Measurements from ENCODE around the gene C11orf42. TPM values are rescaled to one million over a fixed set of nuclear protein-coding genes. Genes with fewer than 3 reads are reported as not detected.

C11orf42 gene
- total RNA-seq = not detected
- long read RNA-seq, partial matches to known transcripts = 0 of 1 reads
- long read RNA-seq, other reads (novel, unspliced or antisense) = 1 of 1 reads

DNA sequence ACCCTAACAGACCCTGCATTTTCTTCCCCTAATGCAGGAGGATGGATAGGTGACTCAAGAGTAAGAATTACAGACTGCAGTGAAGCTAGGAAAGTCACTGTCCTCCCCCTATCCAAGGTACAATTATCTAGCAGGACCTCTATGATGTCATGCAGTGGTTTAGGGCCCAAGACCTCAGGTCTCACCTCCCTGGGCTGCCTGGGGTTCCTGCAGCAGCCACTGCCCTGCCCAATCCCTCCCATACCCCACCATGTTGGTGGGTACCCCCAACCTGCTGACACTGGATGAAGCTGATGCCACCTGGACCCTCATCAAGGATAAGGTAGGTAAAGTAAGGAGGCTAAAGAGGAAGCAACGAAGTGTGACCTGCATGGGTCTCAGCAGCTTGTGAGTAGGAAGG lies at the start of gene C11orf42:
Gene C11orf42 (plus strand): TSS at position 192 of the 400 bp plus-strand sequence. CDS start 59 bp downstream, at position 251.
- ATAC-seq (no peak), DNase-seq (no peak)
- intact Hi-C loops (cut with micrococcal nuclease) = no loop called here

- intact Hi-C loops (cut with micrococcal nuclease) = no loop called here
- DNase-seq = no peak
- no peak for ATAC-seq
Measured at GRCh38 chr11:6156628-6157359, 48.6 kb upstream of the C11orf42 start.

DNA sequence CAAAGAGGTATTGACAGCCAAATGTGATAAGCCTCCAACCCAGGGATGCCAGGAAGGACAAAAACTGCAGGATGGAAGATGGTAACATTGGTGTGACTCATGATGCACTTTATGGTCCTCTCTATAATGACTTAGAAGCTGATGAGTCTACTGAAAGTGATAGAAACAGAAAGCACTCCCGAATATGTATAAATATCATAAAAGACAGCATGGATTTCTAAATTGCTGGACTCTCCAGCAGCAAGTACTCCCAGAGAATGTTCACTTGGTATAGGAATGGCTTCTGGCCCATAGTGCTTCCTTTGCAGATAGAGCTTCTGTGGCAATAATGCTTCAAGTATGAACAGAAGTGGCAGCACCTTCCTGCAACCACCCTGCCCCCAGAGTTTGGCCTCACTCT lies 35.1 kb upstream of the C11orf42 start, which contains the start of gene OR52B2:
Gene OR52B2 (minus strand): TSS at position 101 of the 400 bp plus-strand sequence. CDS start 0 bp downstream, at position 101.
- intact Hi-C loops (cut with micrococcal nuclease) = no loop called here
- DNase-seq = no peak

DNA sequence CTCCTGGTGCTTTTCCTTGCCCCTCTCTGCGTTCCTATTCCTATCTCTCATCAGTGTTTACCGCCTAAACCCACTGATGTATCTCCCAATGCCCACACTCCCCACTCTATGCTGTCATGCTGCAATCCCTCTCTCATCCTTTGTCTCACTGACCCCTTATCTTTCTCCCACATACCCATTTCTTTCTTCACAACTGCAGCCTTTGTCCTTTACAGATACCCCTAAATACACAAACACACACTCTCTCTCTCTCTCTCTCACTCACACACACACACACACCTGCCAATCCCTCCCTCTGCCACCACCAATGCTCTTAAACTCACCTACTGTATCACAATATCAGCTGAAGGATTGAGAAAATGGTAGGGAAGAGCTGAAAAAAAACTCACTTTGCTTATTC lies 29.9 kb upstream of the C11orf42 start:
- intact Hi-C loops (cut with micrococcal nuclease) = no loop called here
- DNase-seq (no peak), ATAC-seq (no peak)

More for the DNA sequence above, 35.1 kb upstream of the C11orf42 start, which contains the start of gene OR52B2:
- ATAC-seq = no peak

- DNase-seq (no peak), ATAC-seq (no peak)
- intact Hi-C loops (cut with micrococcal nuclease) = no loop called here
Measured at GRCh38 chr11:6191742-6192141, 13.6 kb upstream of the C11orf42 start.

GRCh38 chr11:6194065-6194581 lies 11.2 kb upstream of the C11orf42 start:
- ATAC-seq (no peak), DNase-seq (no peak)
- intact Hi-C loops (cut with micrococcal nuclease) = no loop called here

- no peak for DNase-seq
- no peak for ATAC-seq
- intact Hi-C loops (cut with micrococcal nuclease) = no loop called here
Measured at GRCh38 chr11:6196396-6196795, 9.0 kb upstream of the C11orf42 start.

- ATAC-seq = no peak
- DNase-seq = no peak
- intact Hi-C loops (cut with micrococcal nuclease) = no loop called here
Measured at GRCh38 chr11:6197466-6198200, 7.7 kb upstream of the C11orf42 start.

DNA sequence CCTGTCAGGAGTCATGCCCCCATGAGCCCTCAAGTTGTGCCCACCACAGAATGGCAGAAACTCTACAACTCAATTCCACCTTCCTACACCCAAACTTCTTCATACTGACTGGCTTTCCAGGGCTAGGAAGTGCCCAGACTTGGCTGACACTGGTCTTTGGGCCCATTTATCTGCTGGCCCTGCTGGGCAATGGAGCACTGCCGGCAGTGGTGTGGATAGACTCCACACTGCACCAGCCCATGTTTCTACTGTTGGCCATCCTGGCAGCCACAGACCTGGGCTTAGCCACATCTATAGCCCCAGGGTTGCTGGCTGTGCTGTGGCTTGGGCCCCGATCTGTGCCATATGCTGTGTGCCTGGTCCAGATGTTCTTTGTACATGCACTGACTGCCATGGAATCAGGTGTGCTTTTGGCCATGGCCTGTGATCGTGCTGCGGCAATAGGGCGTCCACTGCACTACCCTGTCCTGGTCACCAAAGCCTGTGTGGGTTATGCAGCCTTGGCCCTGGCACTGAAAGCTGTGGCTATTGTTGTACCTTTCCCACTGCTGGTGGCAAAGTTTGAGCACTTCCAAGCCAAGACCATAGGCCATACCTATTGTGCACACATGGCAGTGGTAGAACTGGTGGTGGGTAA lies 6.1 kb upstream of the C11orf42 start, which contains the start of gene OR52W1:
Gene OR52W1 (plus strand): TSS at position 51 of the 637 bp plus-strand sequence. CDS start 0 bp downstream, at position 51.
- intact Hi-C loops (cut with micrococcal nuclease) = no loop called here
- ATAC-seq (no peak), DNase-seq (no peak)

DNA sequence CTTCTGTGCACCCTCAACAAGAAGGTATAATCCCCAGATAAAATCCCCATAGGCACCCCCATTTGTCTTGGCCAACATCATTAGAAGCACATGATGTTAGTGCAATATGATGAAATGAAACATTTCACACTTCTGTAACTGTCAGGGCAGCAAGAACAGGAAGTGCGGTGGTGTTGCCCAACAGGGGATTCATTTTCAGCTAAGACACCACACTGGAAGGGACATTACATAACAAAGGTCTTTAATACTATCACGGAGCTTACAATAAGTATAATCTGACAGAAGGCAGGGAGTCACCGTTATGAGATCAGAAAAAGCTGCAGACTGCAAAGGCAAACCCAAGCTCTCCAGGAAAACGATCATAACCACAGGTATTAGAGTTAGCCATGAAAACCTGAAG lies 4.4 kb upstream of the C11orf42 start:
- peak; percentile 61 for ATAC-seq
- intact Hi-C loops (cut with micrococcal nuclease) = no loop called here
- peak; percentile 57 for DNase-seq

DNA sequence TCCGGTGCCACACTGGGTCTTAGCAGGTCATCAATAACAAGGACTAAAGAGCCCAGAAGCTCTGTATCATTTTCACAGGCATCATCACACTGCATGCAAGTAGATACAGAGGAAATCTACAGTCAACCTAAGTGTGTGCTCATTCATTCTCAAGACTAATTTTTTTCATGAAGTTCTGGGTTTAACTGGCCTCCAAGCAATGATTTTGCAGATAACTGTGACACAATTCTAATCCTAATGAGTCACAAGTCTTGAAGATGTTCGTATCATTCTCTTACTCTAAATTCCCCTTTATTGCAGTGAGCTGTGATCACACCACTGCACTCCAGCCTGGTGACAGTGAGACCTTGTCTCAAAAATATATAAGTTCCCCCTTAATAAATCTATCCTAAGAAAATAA lies 3.9 kb upstream of the C11orf42 start:
- no peak for ATAC-seq
- intact Hi-C loops (cut with micrococcal nuclease) = no loop called here
- DNase-seq = no peak

- DNase-seq = no peak
- no peak for ATAC-seq
- intact Hi-C loops (cut with micrococcal nuclease) = no loop called here
Measured at GRCh38 chr11:6202041-6202440, 3.3 kb upstream of the C11orf42 start.

DNA sequence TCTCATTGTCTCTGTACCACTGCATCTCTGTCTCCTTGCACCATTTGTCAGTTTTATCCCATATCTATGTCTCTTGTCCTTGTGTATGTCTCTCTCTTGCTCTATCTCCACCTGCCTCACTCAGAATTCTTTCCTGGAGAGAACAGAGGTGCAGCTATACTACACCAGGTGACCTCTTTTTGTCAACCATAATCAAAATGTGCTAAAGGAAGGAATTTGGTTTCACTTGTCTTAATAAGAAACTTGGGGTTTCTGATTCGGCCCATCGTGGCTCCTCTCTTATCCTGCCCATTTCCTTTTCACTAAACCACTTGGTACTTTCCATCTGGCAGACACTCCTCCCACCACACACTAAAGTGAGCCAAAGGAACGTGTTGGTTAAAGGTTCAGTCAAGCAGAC lies 2.0 kb upstream of the C11orf42 start:
- ATAC-seq (no peak), DNase-seq (no peak)
- intact Hi-C loops (cut with micrococcal nuclease) = no loop called here

DNA sequence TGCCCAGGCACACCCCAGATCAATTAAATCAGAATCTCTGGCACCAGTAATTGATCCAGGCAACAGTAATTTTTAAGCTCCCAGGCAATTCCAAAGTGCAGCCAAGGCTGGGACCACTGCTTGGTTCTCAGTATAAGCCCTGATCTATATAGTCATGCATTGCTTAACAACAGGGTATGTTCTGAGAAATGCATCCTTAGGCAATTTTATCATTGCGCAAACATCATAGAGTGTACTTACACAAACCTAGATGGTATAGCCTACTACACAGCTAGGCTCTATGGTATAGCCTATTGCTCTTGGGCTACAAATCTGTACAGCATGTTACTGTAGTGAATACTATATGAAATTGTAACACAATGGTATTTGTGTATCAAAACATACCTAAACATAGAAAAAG lies 651 bp upstream of the C11orf42 start:
- no peak for ATAC-seq
- no peak for DNase-seq
- intact Hi-C loops (cut with micrococcal nuclease) = no loop called here

DNA sequence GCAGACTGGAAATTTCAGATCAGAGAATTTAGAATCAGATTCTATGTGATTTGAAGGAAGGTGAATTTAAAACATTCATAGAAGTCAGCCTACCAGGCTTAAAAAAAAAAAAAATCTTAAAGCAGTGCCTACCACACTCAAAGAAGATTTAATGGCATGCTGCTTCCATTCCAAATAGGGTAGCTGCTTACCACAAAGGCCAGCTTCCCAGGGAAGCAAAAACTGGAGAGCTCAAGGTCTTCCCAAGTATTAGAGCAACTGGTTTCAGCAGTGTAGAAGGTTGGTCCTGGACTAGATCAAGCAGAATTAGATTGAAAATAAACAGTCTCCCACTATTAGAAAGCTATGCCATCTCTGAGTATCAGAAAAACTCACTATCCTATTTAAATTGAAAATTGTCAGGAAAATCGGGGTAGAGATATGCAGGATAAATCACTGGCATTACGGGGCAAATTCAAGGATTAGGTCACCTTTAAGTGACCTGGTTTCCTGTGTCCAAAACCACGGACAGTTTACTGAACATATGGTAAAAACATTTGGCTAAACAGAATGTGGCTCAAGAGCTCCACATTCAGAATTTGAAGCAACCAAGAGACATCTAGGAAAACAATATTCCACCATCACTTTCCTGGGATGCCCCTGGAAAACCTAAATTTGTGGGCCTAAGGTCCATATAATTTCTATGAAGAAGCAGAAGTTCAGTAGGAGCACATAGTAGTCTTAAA lies 1.3 kb downstream of the C11orf42 start:
- intact Hi-C loops (cut with micrococcal nuclease) = no loop called here

DNA sequence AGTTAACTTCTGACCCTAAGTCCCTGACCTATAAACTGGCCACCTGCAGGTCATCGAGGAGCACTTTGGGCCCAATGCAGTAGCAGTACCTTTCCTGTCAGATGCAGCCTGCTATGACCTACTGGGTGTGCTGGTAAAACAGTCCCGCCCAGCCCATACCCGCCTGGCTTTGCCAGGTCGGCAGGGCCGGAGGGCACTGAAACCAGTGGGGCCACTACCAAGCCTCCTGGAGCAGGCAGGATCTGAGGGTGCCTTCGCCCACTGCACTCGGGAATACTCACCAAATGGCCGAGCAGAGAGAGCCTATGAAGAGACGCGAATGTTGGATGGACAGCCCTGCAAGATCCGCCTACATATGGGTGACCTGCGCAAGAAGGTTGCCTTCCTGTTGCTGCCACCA lies 4.4 kb downstream of the C11orf42 start:
- DNase-seq = no peak
- intact Hi-C loops (cut with micrococcal nuclease) = no loop called here
- no peak for ATAC-seq

More for the DNA sequence above, 1.3 kb downstream of the C11orf42 start:
- no peak for ATAC-seq
- DNase-seq = no peak

- intact Hi-C loops (cut with micrococcal nuclease) = no loop called here
- no peak for ATAC-seq
- no peak for DNase-seq
Measured at GRCh38 chr11:6210274-6210955, 5.1 kb downstream of the C11orf42 start.

DNA sequence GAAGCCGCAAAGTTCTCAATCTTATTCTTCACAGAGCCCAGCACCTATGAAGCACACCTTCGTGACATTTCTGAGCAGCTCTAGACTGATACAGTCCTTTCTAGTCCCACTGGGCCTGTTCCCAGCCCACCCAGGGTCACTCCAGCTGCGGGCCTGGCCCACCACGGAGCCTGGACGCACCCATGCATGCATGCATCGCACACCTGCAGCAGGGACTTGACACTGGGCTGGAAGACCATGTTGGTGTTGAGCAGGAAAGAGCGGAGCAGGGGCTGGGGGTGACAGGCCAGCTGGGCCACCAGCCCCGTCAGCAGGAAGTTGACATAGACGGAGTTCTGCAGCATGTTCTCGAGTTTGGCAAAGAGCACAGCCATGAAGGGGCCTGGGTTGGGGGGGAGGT lies 9.2 kb downstream of the C11orf42 start:
- intact Hi-C loops (cut with micrococcal nuclease) = no loop called here
- no peak for ATAC-seq
- no peak for DNase-seq

Data from left ventricle myocardium superior (tissue), 1 donor.